Measurements from ENCODE around the gene DOC2A.

DNA sequence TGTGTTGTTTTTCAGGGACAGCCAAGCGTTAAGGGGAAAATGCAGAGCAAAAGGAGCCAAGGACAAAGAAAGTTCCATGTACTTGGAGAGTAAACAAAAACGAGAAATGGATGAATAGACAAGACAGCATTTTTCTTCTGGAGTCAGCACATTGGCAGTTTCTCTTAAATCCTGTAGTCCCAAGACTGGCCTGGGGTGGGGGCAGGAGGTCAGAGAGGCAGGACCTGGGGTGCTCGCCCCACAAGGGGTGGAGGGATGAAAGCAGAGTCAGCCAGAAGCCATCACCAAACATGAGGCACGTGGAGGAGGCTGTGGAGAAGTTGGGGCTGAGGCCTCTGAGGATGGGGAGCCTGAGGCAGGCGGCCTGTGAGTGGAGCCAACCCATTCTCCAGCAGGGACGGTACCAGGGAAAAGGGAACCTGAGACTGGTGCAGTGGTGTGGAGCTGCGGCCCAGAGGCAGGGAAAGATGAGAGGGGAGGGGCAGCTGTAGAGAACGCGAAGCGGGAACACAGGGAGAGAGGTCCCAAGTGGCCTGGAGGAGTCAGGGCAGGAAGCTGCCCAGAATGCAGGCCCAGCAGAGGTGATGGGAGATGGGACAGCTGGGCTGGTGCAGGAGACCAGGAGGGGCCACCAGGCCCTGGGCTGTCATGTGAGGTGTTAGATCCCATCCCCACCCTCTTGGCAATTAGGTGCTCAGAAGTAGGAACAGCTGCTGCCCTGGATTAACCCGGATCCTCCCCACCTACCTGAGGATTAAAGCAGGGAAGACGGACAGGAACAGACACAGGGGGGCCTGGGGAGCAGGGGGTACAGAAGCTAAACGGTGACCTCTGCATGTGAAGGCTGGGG, 17.0 kb upstream of the DOC2A start:
- TF ChIP-seq, protein P1, sequence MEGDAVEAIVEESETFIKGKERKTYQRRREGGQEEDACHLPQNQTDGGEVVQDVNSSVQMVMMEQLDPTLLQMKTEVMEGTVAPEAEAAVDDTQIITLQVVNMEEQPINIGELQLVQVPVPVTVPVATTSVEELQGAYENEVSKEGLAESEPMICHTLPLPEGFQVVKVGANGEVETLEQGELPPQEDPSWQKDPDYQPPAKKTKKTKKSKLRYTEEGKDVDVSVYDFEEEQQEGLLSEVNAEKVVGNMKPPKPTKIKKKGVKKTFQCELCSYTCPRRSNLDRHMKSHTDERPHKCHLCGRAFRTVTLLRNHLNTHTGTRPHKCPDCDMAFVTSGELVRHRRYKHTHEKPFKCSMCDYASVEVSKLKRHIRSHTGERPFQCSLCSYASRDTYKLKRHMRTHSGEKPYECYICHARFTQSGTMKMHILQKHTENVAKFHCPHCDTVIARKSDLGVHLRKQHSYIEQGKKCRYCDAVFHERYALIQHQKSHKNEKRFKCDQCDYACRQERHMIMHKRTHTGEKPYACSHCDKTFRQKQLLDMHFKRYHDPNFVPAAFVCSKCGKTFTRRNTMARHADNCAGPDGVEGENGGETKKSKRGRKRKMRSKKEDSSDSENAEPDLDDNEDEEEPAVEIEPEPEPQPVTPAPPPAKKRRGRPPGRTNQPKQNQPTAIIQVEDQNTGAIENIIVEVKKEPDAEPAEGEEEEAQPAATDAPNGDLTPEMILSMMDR (IDR thresholded peaks at IDR 0.05), result no peak
- TF ChIP-seq EZH2 (IDR thresholded peaks at IDR 0.05) (no peak), EZH2phosphoT487 (IDR thresholded peaks at IDR 0.05) (no peak)

All from neural progenitor cell (in vitro differentiated cells).